Measurements from ENCODE around the gene ENHO.

ENHO gene

GRCh38 chr9:34510497-34511468 is 12.0 kb downstream of the ENHO start:
- no peak for DNase-seq (ENCODE audit: low spot score)

GRCh38 chr9:34508951-34509350 is 13.8 kb downstream of the ENHO start:
- no peak for TF ChIP-seq CTCF (IDR thresholded peaks at IDR 0.05; ENCODE audit: extremely low read depth, missing control alignments)
- DNase-seq (ENCODE audit: low spot score): no peak

More at GRCh38 chr9:34510497-34511468, 12.0 kb downstream of the ENHO start:
- TF ChIP-seq CTCF (IDR thresholded peaks at IDR 0.05; ENCODE audit: extremely low read depth, missing control alignments): no peak

- no peak for TF ChIP-seq CTCF (IDR thresholded peaks at IDR 0.05; ENCODE audit: extremely low read depth, missing control alignments)
- no peak for DNase-seq (ENCODE audit: low spot score)
These were observed 14.3 kb downstream of the ENHO start for GRCh38 chr9:34508463-34508862.

GRCh38 chr9:34507966-34508365 is 14.8 kb downstream of the ENHO start:
- no peak for DNase-seq (ENCODE audit: low spot score)
- TF ChIP-seq CTCF (IDR thresholded peaks at IDR 0.05; ENCODE audit: extremely low read depth, missing control alignments): no peak

- no peak for TF ChIP-seq CTCF (IDR thresholded peaks at IDR 0.05; ENCODE audit: extremely low read depth, missing control alignments)
- DNase-seq (ENCODE audit: low spot score): no peak
These were observed 15.2 kb downstream of the ENHO start for GRCh38 chr9:34507556-34507955.

- DNase-seq (ENCODE audit: low spot score): no peak
- TF ChIP-seq CTCF (IDR thresholded peaks at IDR 0.05; ENCODE audit: extremely low read depth, missing control alignments): no peak
These were observed 16.2 kb downstream of the ENHO start for GRCh38 chr9:34506623-34507022.

GRCh38 chr9:34505370-34506120 is 17.2 kb downstream of the ENHO start:
- TF ChIP-seq CTCF (IDR thresholded peaks at IDR 0.05; ENCODE audit: extremely low read depth, missing control alignments): no peak
- no peak for DNase-seq (ENCODE audit: low spot score)

Measured in GM20000 (cell line).